HCT116 (cell line): Measurements from ENCODE around the gene TPRG1L. TPM values are rescaled to one million over a fixed set of nuclear protein-coding genes. Genes with fewer than 3 reads are reported as not detected.

Source experiments
- ATAC-seq: fragments of 200-7000 bp; cut with Tn5 transposase; 2 replicates; pipeline ENCODE4 v1.9.1; 2020; ENCODE audit warnings: mild to moderate bottlenecking, moderate library complexity
- BruUV-seq: library from RNA; stranded (reverse); fragments of 400-500 nt; replicated peaks from 2 replicates; lab custom pipeline; 2021; lab: Mats Ljungman, UMichigan
- CTCF ChIA-PET: fragments of 300-600 bp; sonication (Branson Sonifier 250); formaldehyde crosslinking; loops from one replicate; lab custom pipeline; 2021; ENCODE audit warnings: antibody characterized with exemption; lab: Charles Lee
- POLR2A ChIA-PET: fragments of 300-600, 350-600 bp; sonication (Branson Sonifier 250); formaldehyde crosslinking; loops from one replicate; lab custom pipeline; 2021; ENCODE audit warnings: antibody characterized with exemption; lab: Charles Lee
- RAD21 ChIA-PET, 2 experiments: fragments of 300-600 bp; sonication (Branson Sonifier 250); formaldehyde crosslinking; loops; one replicate each; lab custom pipeline; 2023; ENCODE audit warnings: low total read pairs in 2 of 2; ENCODE audit not compliant: uncharacterized antibody in 2 of 2, unreplicated experiment in 2 of 2, low non-redundant PET in 1 of 2; lab: Charles Lee
- DNase-seq: peaks from one replicate; pipeline ENCODE4 v3.0.0-alpha.2; 2010; ENCODE audit warnings: low read depth, low spot score
- H2AFZ ChIP-seq: fragments of 200-600 bp; shearing (Covaris generic), sonication (generic); 2 replicates; pipeline ENCODE4 v1.6.1; 2017; ENCODE audit warnings: low read depth, mixed run types, mixed read lengths, antibody characterized with exemption, low read length; ENCODE audit not compliant: poor library complexity, severe bottlenecking
- H3K27ac ChIP-seq: 2 replicates; pipeline ENCODE4 v1.5.1; 2012; ENCODE audit warnings: low read depth, low read length
- H3K27me3 ChIP-seq: fragments of 200-600 bp; sonication (generic); 2 replicates; pipeline ENCODE4 v1.6.1; 2016; ENCODE audit warnings: mixed run types, low read length, mixed read lengths; ENCODE audit not compliant: insufficient read depth
- H3K36me3 ChIP-seq, 2 experiments: fragments of 200-500 bp in 1 of 2; fragments of 200-600 bp in 1 of 2; sonication (Bioruptor generic) in 1 of 2; sonication (generic) in 1 of 2; 2 replicates each; pipeline versions ENCODE4 v1.5.1 to v1.6.1; 2014 to 2016; ENCODE audit warnings: low read length in 2 of 2, inconsistent platforms in 1 of 2, mixed read lengths in 1 of 2, mixed run types in 1 of 2; ENCODE audit not compliant: insufficient read depth in 2 of 2, control insufficient read depth in 1 of 2
- H3K4me1 ChIP-seq, 2 experiments: fragments of 200-600 bp in 1 of 2; sonication (generic) in 1 of 2; 2 replicates each; pipeline versions ENCODE4 v1.5.1 to v1.6.1; 2012 to 2017; ENCODE audit warnings: low read length in 2 of 2, inconsistent platforms in 1 of 2, mild to moderate bottlenecking in 1 of 2, mixed read lengths in 1 of 2, mixed run types in 1 of 2, moderate library complexity in 1 of 2; ENCODE audit not compliant: insufficient read depth in 2 of 2, control insufficient read depth in 1 of 2
- H3K4me2 ChIP-seq: fragments of 200-600 bp; sonication (generic); 2 replicates; pipeline ENCODE4 v1.6.1; 2017; ENCODE audit warnings: mixed run types, low read length, mixed read lengths
- H3K4me3 ChIP-seq, 2 experiments: fragments of 200-600 bp in 1 of 2; sonication (generic) in 1 of 2; replicated peaks in 1 of 2; 2 replicates each; pipeline ENCODE4 v1.5.1; 2011 to 2016; ENCODE audit warnings: low read length in 2 of 2, control low read depth in 1 of 2, low read depth in 1 of 2, mild to moderate bottlenecking in 1 of 2, mixed read lengths in 1 of 2, mixed run types in 1 of 2
- H3K79me2 ChIP-seq: fragments of 200-600 bp; sonication (generic); 2 replicates; pipeline ENCODE4 v1.6.1; 2017; ENCODE audit warnings: mild to moderate bottlenecking, mixed run types, low read length, moderate library complexity, mixed read lengths; ENCODE audit not compliant: insufficient read depth
- H3K9ac ChIP-seq: fragments of 200-600 bp; sonication (generic); 2 replicates; pipeline ENCODE4 v1.6.1; 2016; ENCODE audit warnings: low read length, mixed read lengths
- H3K9me2 ChIP-seq: fragments of 200-600 bp; sonication (generic), shearing (Covaris generic); 2 replicates; pipeline ENCODE4 v1.6.1; 2017; ENCODE audit warnings: mixed run types, mild to moderate bottlenecking, moderate library complexity; ENCODE audit not compliant: insufficient read depth
- H3K9me3 ChIP-seq, 2 experiments: fragments of 200-500 bp in 1 of 2; fragments of 200-600 bp in 1 of 2; sonication (Bioruptor generic) in 1 of 2; sonication (generic) in 1 of 2; 2 replicates each; pipeline ENCODE4 v1.6.1; 2014 to 2017; ENCODE audit warnings: low read length in 2 of 2, mixed read lengths in 2 of 2, inconsistent platforms in 1 of 2, low read depth in 1 of 2, mild to moderate bottlenecking in 1 of 2, mixed run types in 1 of 2, moderate library complexity in 1 of 2; ENCODE audit not compliant: control insufficient read depth in 1 of 2, insufficient read depth in 1 of 2
- H4K20me1 ChIP-seq: fragments of 200-600 bp; sonication (generic), shearing (Covaris generic); 2 replicates; pipeline ENCODE4 v1.6.1; 2017; ENCODE audit warnings: mixed run types, mild to moderate bottlenecking, moderate library complexity; ENCODE audit not compliant: insufficient read depth
- ATF3 ChIP-seq: IDR thresholded peaks from 2 replicates; pipeline ENCODE4 v1.6.1; 2012
- CBX3 ChIP-seq: IDR thresholded peaks from 2 replicates; pipeline ENCODE4 v1.6.1; 2012; ENCODE audit warnings: low read depth
- CEBPB ChIP-seq: IDR thresholded peaks from 2 replicates; pipeline ENCODE4 v1.6.1; 2012; ENCODE audit warnings: low read depth
- CTCF ChIP-seq, 3 experiments: fragments of 200-600 bp in 1 of 3; sonication (generic) in 1 of 3; IDR thresholded peaks in 2 of 3; conservative IDR thresholded peaks in 1 of 3; 2 replicates each; pipeline ENCODE4 v1.5.1; 2012 to 2017; ENCODE audit warnings: low read depth in 2 of 3, low read length in 2 of 3, antibody characterized with exemption in 1 of 3, borderline replicate concordance in 1 of 3, control low read depth in 1 of 3, mild to moderate bottlenecking in 1 of 3, mixed read lengths in 1 of 3, mixed run types in 1 of 3, moderate library complexity in 1 of 3; ENCODE audit not compliant: insufficient read depth in 1 of 3
- EGR1 ChIP-seq: IDR thresholded peaks from 2 replicates; pipeline ENCODE4 v1.6.1; 2012; ENCODE audit warnings: low read depth
- ELF1 ChIP-seq: IDR thresholded peaks from 2 replicates; pipeline ENCODE4 v1.6.1; 2012; ENCODE audit warnings: low read depth, borderline replicate concordance
- FOSL1 ChIP-seq: IDR thresholded peaks from 2 replicates; pipeline ENCODE4 v1.6.1; 2012; ENCODE audit warnings: low read depth
- JUND ChIP-seq: IDR thresholded peaks from 2 replicates; pipeline ENCODE4 v1.6.1; 2012
- POLR2A ChIP-seq: IDR thresholded peaks from 2 replicates; pipeline ENCODE4 v1.7.0; 2011; ENCODE audit warnings: borderline replicate concordance; ENCODE audit not compliant: insufficient read depth, insufficient read length; ENCODE audit errors: extremely low read depth
- POLR2AphosphoS5 ChIP-seq: IDR thresholded peaks from 2 replicates; pipeline ENCODE4 v1.6.1; 2011; ENCODE audit warnings: mild to moderate bottlenecking, low read depth, low read length, moderate library complexity
- RAD21 ChIP-seq: IDR thresholded peaks from 2 replicates; pipeline ENCODE4 v1.6.1; 2012; ENCODE audit warnings: low read depth, mild to moderate bottlenecking
- REST ChIP-seq: IDR thresholded peaks from 2 replicates; pipeline ENCODE4 v1.6.1; 2012; ENCODE audit warnings: low read depth
- SIN3A ChIP-seq: IDR thresholded peaks from 2 replicates; pipeline ENCODE4 v1.6.1; 2012; ENCODE audit warnings: low read depth
- SP1 ChIP-seq: IDR thresholded peaks from 2 replicates; pipeline ENCODE4 v1.6.1; 2012; ENCODE audit warnings: low read depth
- SRF ChIP-seq: IDR thresholded peaks from 2 replicates; pipeline ENCODE4 v1.6.1; 2012; ENCODE audit warnings: low read depth
- ZBTB33 ChIP-seq: IDR thresholded peaks from 2 replicates; pipeline ENCODE4 v1.6.1; 2011; ENCODE audit warnings: mild to moderate bottlenecking, low read length, moderate library complexity; ENCODE audit not compliant: insufficient replicate concordance; ENCODE audit errors: extremely low read depth
- ZFX ChIP-seq: fragments of 450-650 bp; IDR thresholded peaks from 2 replicates; pipeline ENCODE4 v1.6.1; 2017
- intact Hi-C: fragments of 100-400 bp; cut with micrococcal nuclease; formaldehyde crosslinking; loops from 2 replicates; pipeline ENCODE4 v1.10.0; 2022
- total RNA-seq: library from RNA; stranded (reverse); gene quantifications from one replicate; pipeline ENCODE4 v1.2.1, GENCODE V29; 2021; ENCODE audit not compliant: unreplicated experiment

Gene TPRG1L
- total RNA-seq, 1 experiment from 2014 or later = 25.6 TPM

- Histone ChIP-seq H3K9me2 (no peaks in the 10 kb centered on the region), H3K4me1 (0 out of 4 replicates have a peak, but pooled peaks cover 0 to 2% of the 10 kb centered on the region in 2 experiments), H3K36me3 (peaks cover 12 to 18% of the 10 kb centered on the region in 2 experiments; a peak in 3 of 4 replicates), H2AFZ (no peak overlapping the region), H3K79me2 (no peaks in the 10 kb centered on the region), H4K20me1 (no peaks in the 10 kb centered on the region), H3K9ac (no peak overlapping the region), H3K4me3 (no peak overlapping the region), H3K4me2 (no peak overlapping the region), H3K27me3 (no peaks in the 10 kb centered on the region), H3K9me3 (no peaks in the 10 kb centered on the region), H3K27ac (no peak overlapping the region)
- TF ChIP-seq FOSL1 (no peak), POLR2AphosphoS5 (no peak), SIN3A (no peak), ZBTB33 (no peak), RAD21 (no peak), SRF (no peak), CBX3 (no peak), EGR1 (no peak), ELF1 (no peak), REST (no peak), JUND (no peak), CTCF (IDR thresholded peaks at IDR 0.05 in 2 of 3, conservative IDR thresholded peaks at IDR 0.05 in 1 of 3; ENCODE audit: borderline replicate concordance in 1 of 3, insufficient read depth in 1 of 3, low read depth in 2 of 3, low read length in 2 of 3) (no peak), ATF3 (no peak), SP1 (no peak), POLR2A (no peak), CEBPB (no peak), ZFX (no peak)
- intact Hi-C loops = no loop called here
- ATAC-seq = no peak
- no peak for DNase-seq
- BruUV-seq = no TSS peak
- CTCF ChIA-PET = no interaction called here
- RAD21 ChIA-PET = no interaction called here
- POLR2A ChIA-PET = no interaction called here
Observed at GRCh38 chr1:3631320-3632260, 6.8 kb downstream of the TPRG1L start.
